PC-9 (cell line): ENCODE measurements around the gene PCDHGA10.

Experiments
- EZH2 ChIP-seq: fragments of 200-600 bp; sonication (generic); IDR thresholded peaks from 2 replicates; pipeline ENCODE4 v1.8.0; 2017; ENCODE audit warnings: antibody characterized with exemption, low read depth
- TF ChIP-seq, protein P1 (sequence below): fragments of 200-600 bp; sonication (generic); conservative IDR thresholded peaks from 2 replicates; pipeline ENCODE4 v1.6.1; 2017; ENCODE audit warnings: mixed run types, antibody characterized with exemption, mild to moderate bottlenecking, moderate library complexity

DNA sequence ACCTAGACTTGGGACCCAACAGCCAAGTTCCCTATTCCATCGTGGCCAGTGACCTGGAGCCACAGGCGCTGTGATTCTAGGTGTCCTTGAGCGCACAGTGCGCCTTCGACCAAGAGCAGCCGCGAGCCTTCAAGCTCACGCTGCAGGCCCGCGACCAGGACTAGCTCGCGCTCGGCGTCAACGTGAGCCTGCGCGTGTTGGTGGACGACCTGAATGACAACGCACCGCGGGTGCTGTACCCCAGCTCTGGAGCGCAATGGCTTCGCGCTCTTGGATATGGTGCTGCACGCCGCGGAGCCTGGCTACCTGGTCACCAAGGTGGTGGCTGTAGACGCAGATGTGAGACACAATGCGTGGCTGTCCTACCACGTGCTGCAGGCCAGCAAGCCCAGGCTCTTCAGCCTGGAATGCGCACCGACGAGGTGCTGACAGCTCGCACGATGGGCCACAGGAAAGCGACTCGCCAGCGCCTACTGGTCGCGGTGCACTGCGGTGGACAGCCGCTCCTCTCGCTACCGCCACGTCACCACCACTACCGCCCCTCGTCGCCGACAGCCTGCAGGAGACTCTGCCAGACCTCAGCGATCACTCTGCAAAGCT, 28.9 kb downstream of the PCDHGA10 start:
- TF ChIP-seq, protein P1, sequence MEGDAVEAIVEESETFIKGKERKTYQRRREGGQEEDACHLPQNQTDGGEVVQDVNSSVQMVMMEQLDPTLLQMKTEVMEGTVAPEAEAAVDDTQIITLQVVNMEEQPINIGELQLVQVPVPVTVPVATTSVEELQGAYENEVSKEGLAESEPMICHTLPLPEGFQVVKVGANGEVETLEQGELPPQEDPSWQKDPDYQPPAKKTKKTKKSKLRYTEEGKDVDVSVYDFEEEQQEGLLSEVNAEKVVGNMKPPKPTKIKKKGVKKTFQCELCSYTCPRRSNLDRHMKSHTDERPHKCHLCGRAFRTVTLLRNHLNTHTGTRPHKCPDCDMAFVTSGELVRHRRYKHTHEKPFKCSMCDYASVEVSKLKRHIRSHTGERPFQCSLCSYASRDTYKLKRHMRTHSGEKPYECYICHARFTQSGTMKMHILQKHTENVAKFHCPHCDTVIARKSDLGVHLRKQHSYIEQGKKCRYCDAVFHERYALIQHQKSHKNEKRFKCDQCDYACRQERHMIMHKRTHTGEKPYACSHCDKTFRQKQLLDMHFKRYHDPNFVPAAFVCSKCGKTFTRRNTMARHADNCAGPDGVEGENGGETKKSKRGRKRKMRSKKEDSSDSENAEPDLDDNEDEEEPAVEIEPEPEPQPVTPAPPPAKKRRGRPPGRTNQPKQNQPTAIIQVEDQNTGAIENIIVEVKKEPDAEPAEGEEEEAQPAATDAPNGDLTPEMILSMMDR: no peak
- TF ChIP-seq EZH2: no peak
